Astrocyte of the hippocampus (primary cell): ENCODE measurements around the gene GLRX.
A peak's percentile ranks its signal among the peaks of the same experiment; 100 is the strongest.
"Not testable (repeated sequence)": the region's sequence is repeated elsewhere in the genome, so short reads cannot be mapped to it uniquely, and the experiment has no call there.

Experiments
- DNase-seq: peaks from one replicate; pipeline ENCODE4 v3.0.0; 2011; ENCODE audit warnings: low read depth, low spot score

The GLRX gene

DNA sequence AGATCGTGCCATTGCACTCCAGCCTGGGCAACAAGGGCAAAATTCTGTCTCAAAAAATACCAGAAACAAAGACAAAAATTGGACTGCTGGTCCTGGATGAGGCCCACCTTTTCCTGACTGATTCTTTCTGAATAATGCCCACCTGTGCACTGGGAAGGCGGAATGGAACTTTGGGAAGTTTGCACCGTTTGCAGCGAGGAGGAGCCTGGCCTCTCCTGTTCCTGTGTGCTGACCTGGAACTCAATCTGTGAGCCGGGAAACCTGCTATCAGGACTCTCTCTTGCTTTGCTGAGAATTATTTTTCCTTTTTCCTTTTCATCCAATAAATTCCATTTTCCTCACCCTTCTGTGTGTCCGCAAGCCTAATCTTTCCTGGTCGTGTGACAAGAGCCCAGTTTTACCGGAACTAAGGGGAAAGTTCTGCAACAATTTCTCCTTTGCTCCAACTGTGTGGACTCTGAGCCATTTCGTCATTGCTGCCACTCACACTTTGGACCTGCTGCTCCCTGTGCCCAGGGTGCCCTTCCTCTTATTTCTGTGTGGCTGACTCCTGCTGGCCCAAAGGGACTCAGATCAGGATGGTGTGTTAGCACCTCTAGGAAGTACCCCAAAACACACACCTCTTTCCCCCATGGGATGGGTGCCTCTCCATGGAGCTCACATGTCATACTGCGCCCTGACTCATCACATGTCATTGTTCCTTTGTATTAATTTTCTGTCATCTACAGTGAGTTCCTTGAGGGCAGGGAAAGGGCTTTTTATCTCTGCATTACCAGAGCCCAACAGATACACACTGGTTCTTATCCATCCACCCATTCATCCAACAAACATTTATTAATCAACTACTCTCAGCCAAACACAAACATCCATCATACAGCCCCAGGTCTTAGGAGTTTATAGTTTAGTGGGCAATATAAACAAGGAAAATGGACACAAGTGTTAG, 4.7 kb upstream of the GLRX start:
- no peak for DNase-seq

DNA sequence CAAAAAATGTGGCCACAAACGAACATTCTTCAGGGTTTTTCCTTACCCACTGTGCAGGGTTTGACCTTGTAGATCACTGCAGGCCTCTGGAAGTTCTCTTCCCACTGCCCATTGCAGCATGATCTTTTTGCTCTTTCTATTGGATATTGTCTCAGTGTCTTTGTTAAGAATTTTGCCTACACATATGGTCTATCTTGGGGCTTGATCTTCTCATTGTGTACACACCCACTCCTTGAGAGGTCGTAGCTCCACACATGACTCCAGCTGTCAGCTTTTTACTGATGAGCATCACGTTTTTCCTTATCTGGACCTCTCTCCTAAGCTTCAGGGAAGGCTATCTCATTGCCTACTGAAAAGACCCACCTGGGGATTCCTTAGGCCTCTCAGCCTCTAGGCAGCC, 3.0 kb upstream of the GLRX start:
- DNase-seq = no peak

- DNase-seq = no peak
These were observed 2.2 kb upstream of the GLRX start for GRCh38 chr5:95824747-95825146.

DNA sequence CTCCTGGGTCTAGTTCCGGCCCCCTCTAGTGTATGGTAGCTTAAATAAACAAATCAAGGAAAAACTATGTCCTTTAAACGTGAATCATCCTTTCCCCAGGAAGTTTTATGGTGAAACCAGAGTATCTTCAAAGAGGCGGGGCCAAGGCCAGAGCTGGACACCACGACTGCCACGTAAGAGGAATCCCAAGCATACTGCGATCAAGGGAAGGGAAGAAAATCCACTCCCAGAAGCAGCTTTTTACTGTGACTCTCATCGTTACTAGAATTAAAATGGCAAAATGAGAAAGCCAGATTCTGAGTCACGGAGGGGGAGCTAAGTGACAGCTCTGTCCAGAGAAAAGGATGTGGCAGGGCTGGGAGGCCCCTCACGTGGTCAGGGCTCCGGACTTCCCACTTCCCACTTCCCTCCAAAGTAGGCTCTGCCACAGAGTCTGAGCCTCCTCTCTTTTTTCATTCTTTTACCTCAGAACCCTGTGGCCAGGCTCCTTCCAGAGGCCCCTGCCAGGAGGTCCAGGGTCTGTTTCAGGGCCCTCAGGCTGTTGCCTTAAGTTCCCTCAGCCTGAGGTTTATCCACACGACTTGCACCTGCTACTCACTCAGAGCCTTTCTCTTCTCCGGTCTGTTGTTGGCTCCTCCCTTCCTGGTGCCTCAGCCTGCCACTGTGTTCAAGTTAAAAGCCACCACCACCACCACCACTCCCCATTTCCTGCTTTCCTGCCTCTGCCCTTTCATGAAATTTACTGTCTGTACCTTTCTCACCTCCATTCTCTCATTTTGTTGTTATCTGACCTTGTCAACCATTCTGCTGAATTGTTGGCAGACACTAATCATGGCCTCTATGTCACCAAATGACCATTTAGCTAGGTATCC, 1.4 kb upstream of the GLRX start:
- peak; percentile 76 for DNase-seq

DNA sequence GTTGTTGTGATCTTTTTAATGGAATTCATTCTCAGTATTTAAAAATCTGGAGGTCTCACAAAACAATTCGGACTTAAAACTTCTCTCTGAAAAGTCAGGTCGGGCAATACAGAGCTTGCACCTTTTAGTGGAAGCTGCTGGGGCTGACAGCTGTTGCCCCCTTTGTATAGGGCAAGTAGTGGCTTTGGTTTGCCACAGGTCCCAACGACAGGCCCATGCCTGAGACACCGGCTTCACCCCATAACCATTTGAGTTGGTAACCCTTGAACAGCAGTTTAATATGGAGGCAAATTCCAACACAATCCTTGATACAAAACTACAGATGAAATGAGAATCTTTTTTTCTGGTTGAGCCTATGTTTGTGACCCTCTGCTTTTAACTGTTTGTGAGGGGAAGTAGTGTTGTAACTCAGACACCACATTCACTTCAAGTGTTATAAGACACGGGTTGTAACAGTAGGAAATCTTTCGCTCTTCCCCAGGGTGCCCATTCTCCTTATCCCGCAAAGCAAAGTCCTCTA, 752 bp upstream of the GLRX start:
- no peak for DNase-seq

GRCh38 chr5:95822043-95822541, 434 bp downstream of the GLRX start:
- DNase-seq = peak; percentile 74

DNA sequence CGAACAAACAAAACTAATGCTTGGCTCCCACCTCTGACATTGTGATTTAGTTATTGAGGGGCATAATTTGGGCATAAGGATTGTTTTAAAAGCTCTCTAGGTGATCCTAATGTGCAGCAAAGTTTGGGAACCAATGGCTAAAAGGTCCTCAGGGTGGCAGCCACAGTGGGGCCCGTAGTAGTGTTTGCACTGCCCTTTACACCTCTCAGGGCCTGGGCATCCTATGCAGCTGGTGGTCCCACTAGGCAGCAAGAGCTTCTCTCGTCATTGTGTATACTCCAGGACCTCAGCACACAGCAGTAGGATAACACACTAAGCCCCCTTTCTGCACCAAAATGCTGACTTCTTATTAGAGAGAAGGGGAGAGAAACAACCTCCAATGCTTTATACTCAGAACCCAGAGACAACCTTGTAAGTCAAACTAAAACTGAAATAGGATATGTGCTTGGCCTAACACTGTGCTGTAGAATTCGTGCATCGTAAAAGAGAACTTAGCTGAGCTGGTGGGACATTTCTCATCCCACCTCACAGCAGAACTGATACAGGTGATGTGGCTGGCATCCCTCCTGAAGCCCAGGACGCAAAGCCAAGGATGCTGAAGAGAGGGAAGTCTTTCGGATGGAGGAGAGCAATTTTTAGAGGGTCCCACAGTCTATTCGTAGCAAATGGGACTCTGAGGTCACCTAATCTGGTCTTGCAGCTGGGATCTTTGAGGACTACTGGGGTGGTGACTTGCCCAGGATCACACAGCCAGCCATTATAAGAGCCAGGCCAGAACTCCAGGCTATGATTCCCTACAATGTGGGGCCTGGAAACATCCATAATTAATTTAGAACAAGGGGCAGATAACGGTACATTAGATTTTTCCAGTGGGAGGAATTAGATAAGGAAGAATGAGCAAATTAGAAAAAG, 1.2 kb downstream of the GLRX start:
- DNase-seq = no peak

DNA sequence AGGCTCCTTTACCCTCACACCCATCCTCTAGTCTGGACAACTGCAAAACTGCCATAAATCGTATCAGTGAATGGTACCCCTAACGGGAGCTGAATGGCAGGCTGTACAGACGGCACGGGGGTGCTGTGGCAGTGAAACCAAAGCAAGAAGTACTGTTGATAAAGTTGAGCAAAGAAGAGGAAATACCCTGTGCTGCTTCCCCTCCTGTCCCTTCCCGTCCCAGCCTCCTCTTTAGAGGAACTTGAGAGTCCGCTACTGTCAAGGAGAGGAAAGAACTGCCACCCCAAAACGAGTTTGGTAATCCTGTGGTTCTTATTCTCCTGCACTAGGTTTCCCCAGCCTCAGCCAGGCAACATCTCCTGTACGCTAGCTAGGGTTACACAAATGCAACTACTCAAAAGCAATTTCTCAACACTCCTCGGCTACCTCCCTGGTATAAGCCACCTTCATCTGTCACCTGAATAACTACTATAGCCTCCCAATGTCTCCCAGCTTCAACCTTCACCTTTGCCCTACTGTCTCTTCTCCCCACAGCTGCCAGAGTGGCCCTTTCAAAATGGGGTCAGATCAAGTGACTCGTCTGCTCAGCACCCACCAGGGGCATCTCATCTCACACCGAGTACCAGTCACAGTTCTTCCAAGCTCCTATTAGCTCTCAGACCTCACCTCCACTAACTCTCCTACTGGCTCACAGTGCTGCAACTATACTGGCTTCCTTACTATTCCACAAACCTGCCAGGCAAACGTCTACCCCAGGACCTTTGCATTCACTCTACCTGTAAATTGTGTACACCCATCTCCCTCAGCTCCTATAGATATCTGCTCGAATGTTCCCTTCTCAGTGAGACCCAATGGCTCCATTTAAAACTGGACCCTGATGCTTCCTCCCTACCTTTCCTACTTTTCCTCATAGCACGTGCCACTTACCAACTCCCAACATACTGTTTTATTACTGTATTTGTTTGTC, 4.1 kb downstream of the GLRX start:
- no peak for DNase-seq

- DNase-seq = peak; percentile 81
These were observed 5.1 kb downstream of the GLRX start for GRCh38 chr5:95817430-95817829.

GRCh38 chr5:95816776-95817175, 5.8 kb downstream of the GLRX start:
- no peak for DNase-seq

DNA sequence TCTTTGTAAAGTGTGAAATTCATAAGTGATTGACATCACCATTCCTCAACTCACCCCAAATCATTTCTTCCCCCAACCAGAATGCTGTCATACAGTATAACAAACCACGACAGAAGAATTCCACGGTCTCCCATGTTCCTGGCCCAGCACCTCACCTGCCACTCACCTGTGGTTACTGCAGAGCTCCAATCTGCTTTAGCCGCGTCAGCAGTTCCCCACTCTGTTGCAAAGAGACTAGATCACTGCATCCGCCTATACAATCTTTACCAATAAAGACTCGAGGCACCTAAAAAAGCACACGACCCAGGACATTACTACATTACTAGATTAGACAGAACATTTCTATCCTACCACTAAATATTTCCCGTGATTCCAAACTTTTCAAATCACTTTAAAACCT, 6.2 kb downstream of the GLRX start:
- DNase-seq = no peak

GRCh38 chr5:95815155-95815729, 7.3 kb downstream of the GLRX start:
- no peak for DNase-seq

DNA sequence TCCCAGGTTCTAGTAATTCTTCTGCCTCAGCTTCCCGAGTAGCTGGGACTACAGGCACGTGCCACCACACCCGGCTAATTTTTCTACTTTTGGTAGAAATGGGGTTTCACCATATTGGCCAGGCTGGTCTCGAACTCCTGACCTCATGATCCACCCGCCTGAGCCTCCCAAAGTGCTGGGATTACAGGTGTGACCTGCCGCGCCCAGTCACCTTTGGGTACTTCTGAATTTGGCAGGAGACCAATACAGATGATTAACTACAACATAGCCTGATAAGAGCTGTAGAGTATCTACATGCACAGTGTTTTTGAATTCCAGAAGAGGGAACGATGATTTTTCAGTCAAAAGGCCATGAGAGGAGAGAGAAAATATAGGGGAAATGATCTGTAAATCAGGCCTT, 9.5 kb downstream of the GLRX start:
- not testable (repeated sequence) for DNase-seq

DNA sequence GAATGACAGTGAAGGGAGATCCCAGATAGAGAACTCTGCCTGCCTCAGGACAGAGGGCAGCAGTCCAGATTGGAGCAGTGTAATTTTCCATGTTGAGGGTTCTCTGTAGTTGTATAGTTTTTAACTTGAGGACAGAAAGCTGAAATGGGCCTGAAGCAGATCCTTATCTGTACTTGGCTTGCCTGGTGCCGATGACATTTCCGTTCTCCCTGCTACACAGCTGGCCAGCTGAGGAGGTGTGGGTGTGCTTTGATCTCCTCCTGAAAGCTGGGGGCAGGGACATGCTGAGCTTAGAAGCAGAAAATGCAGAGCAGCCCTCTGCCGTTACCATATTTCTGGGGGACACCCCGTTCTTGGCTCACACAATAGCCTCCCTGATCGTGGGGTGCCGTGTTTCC, 10.5 kb downstream of the GLRX start:
- DNase-seq = no peak

DNA sequence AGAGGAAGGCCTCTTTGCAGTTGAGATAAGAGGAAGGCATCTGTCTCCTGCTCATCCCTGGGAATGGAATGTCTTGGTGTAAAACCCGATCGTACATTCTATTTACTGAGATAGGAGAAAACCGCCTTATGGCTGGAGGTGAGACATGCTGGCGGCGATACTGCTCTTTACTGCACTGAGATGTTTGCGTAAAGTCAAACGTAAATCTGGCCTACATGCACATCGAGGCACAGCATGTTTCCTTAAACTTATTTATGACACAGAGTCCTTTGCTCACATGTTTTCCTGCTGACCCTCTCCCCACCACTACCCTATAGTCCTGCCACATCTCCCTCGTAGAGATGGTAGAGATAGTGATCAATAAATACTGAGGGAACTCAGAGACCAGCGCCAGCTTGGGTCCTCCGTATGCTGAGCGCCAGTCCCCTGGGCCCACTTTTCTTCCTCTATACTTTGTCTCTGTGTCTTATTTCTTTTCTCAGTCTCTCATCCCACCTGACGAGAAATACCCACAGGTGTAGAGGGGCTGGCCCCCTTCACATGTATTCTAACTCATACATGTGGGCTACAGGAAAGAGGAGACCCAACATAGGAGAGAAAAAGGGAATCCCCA, 11.0 kb downstream of the GLRX start:
- DNase-seq = not testable (repeated sequence)

DNA sequence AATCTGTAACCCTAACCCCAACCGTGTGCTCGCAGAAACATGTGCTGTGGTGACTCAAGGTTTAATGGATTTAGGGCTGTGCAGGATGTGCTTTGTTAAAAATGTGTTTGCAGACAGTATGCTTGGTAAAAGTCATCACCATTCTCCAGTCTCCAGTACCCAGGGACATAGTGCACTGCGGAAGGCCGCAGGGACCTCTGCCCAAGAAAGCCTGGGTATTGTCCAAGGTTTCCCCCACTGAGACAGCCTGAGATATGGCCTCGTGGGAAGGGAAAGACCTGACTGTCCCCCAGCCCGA, 11.5 kb downstream of the GLRX start:
- DNase-seq = not testable (repeated sequence)

- peak; percentile 34 for DNase-seq
These were observed 12.0 kb downstream of the GLRX start for GRCh38 chr5:95810305-95811125.

DNA sequence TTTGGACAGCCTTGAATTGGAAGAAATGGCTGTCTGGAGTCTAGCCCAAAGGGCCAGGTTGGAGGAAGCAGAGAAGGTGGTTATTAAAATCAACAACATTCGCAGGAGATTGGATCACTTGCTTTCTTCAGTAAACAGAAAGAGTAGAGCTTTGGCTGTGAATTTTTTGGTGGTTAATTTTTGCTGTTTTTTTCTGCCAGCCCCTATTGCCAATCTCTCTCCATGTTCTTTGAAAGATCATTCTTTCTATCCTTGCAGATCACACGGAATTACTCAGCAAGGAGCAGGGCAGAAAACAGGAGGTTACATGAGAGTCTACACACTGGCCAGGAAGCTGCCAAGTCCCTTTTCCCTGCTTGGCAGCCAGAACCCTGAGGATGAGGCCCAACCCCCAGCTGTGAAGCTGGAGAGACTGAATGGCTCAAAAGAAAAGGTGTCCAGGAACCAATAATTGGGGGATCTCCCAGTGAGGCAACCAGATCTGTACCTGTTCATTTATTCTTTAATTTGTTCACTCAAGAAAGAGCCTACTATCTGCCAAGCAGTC, 13.0 kb downstream of the GLRX start:
- peak; percentile 56 for DNase-seq
